Panc1 (cell line): ENCODE data around the gene PSTPIP1. TPM values are rescaled to one million over a fixed set of nuclear protein-coding genes. Genes with fewer than 3 reads are reported as not detected.

Experiments
- ATAC-seq: fragments of 200-7000 bp; cut with Tn5 transposase; 2 replicates; pipeline ENCODE4 v1.9.1; 2020; ENCODE audit warnings: mild to moderate bottlenecking, moderate library complexity
- BruUV-seq: library from RNA; stranded (reverse); fragments of 400-500 nt; replicated peaks from 2 replicates; lab custom pipeline; 2021; lab: Mats Ljungman, UMichigan
- CTCF ChIA-PET: fragments of 300-600 bp; sonication (Branson Sonifier 250); formaldehyde crosslinking; loops from one replicate; lab custom pipeline; 2022; ENCODE audit warnings: antibody characterized with exemption; lab: Charles Lee
- POLR2A ChIA-PET: fragments of 300-600 bp; sonication (Branson Sonifier 250); formaldehyde crosslinking; loops from one replicate; lab custom pipeline; 2022; ENCODE audit warnings: antibody characterized with exemption; lab: Charles Lee
- DNase-seq: peaks from one replicate; pipeline ENCODE4 v3.0.0-alpha.2; 2010; ENCODE audit warnings: low read depth, low spot score
- H3K27ac ChIP-seq: 2 replicates; pipeline ENCODE4 v1.5.1; 2011; ENCODE audit warnings: mild to moderate bottlenecking, low read length, inconsistent platforms
- H3K27me3 ChIP-seq: fragments of 200-500 bp; sonication (Bioruptor generic); 2 replicates; pipeline ENCODE4 v1.6.0; 2014; ENCODE audit warnings: low read length, inconsistent platforms; ENCODE audit not compliant: control insufficient read depth, insufficient read depth
- H3K36me3 ChIP-seq: fragments of 200-500 bp; sonication (Bioruptor generic); 2 replicates; pipeline ENCODE4 v1.5.1; 2014; ENCODE audit warnings: inconsistent platforms, mild to moderate bottlenecking, low read length, moderate library complexity; ENCODE audit not compliant: control insufficient read depth, insufficient read depth
- H3K4me1 ChIP-seq: 2 replicates; pipeline ENCODE4 v1.5.1; 2011; ENCODE audit warnings: inconsistent platforms, mild to moderate bottlenecking, low read length, moderate library complexity; ENCODE audit not compliant: control insufficient read depth, insufficient read depth
- H3K4me3 ChIP-seq, 2 experiments: 2 replicates each; pipeline ENCODE4 v1.5.1; 2011 to 2012; ENCODE audit warnings: low read depth in 2 of 2, low read length in 2 of 2, mild to moderate bottlenecking in 2 of 2, inconsistent platforms in 1 of 2, moderate library complexity in 1 of 2
- H3K9me3 ChIP-seq: fragments of 200-500 bp; sonication (Bioruptor generic); 2 replicates; pipeline ENCODE4 v1.5.1; 2014; ENCODE audit warnings: low read depth, mild to moderate bottlenecking, inconsistent platforms, low read length, moderate library complexity; ENCODE audit not compliant: control insufficient read depth, insufficient read depth
- POLR2AphosphoS5 ChIP-seq: IDR thresholded peaks from 2 replicates; pipeline ENCODE4 v1.6.1; 2012; ENCODE audit warnings: mild to moderate bottlenecking, low read depth, low read length, moderate library complexity
- REST ChIP-seq, 2 experiments: IDR thresholded peaks; 2 replicates each; pipeline ENCODE4 v1.6.1; 2011 to 2012; ENCODE audit warnings: low read depth in 2 of 2, control low read depth in 1 of 2, low read length in 1 of 2, mild to moderate bottlenecking in 1 of 2, moderate library complexity in 1 of 2; ENCODE audit not compliant: insufficient read depth in 1 of 2
- SIN3A ChIP-seq: IDR thresholded peaks from 2 replicates; pipeline ENCODE4 v1.6.1; 2012; ENCODE audit warnings: low read depth, mild to moderate bottlenecking, low read length, moderate library complexity, borderline replicate concordance; ENCODE audit not compliant: insufficient read depth
- TCF7L2 ChIP-seq: IDR thresholded peaks from 2 replicates; pipeline ENCODE4 v1.6.1; 2011; ENCODE audit warnings: mild to moderate bottlenecking, low read depth, low read length, inconsistent platforms
- in situ Hi-C: cut with HindIII; loops from 2 replicates; pipeline ENCODE4 v1.10.0; 2016; ENCODE audit warnings: low sequenced_read_pairs, low pct_unique_long_range_greater_than_20kb
- intact Hi-C: fragments of 100-400 bp; cut with micrococcal nuclease; formaldehyde crosslinking; loops from one replicate; pipeline ENCODE4 v1.10.0; 2022; ENCODE audit not compliant: unreplicated experiment
- total RNA-seq: library from RNA; stranded (reverse); gene quantifications from one replicate; pipeline ENCODE4 v1.2.1, GENCODE V29; 2021; ENCODE audit not compliant: unreplicated experiment
- TF ChIP-seq, protein P1 (sequence below): fragments of 450-650 bp; IDR thresholded peaks from 2 replicates; pipeline ENCODE4 v1.5.1; 2017; ENCODE audit warnings: mild to moderate bottlenecking

Gene PSTPIP1
- total RNA-seq, 1 experiment from 2014 or later, result 0.46 TPM

DNA sequence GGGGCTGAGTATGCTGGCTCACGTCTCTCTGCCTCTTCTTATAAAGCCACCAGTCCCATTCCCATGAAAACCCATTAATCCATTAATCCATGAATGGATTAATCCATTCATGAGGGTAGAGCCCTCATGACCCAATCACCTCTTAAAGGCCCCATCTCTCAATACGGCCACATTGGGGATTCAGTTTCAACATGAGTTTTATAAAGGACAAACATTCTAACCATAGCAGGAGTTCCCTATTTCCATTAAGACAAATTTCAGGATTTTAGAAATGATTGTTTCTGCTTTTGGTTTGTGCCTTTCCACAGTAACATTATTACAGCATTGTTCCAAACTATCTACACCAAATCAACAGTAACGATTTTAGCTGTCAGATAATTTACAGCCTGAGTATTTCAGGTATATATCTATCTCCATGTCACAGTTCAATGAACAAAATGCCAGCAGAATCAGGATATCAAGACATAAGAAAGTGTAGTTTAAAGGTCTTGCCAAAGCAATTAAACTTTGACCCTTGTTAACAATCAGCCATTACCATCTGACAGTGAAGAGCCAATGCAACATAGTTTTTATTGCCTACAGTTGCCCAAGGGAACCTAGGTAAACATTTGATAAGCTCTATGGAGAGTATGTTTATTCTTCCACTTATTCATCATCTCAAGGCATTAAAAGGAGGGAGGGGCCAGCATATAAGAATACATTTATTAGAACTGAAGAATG is 72.2 kb downstream of the PSTPIP1 start:
- CTCF ChIA-PET, result interaction anchor here (0.6 to 0.7 kb wide), 3 partner anchors 11 to 40 kb away, joined by 5 to 8 read pairs (median 8); no protein-coding TSS in a partner anchor
- POLR2A ChIA-PET, result no interaction called here

DNA sequence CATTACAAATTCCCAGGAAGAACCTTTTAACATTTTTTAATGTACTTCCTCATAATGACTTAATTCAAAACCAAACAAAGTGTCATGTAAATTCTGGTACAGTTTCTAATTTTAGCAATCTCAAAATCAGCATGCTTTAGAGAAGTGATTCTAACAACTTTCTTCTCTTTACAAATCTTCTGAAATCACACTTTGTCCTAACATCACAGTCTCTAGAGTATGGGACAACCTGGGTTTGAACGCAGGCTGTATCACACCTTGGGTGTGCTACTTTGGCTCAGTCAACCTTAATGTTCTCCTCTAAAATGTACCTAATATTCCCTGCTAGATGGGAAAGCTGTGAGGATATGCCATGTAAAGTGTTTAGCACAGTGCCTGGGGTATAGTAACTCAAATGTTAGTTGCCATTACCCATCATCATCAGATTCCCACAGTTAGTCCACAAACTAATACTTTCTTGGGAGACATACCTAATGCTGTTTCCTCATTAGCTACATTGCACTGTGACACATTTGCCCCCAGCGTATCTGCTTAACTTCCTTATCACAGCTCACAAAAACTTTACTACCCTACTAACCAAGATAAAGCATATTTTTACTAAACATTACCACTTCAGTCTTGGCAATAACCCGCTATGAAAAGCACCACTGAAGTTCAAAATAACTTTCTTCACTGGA is 72.9 kb downstream of the PSTPIP1 start:
- H3K9me3 ChIP-seq, result no peaks in the 10 kb centered on the region
- H3K36me3 ChIP-seq, result peaks cover 2% of the 10 kb centered on the region; the same call in 1 of the 2 replicates
- TF ChIP-seq POLR2AphosphoS5, result no peak
- 0 out of 2 replicates have a peak, but pooled peaks have one; percentile 23 for TF ChIP-seq TCF7L2
- ChIA-PET CTCF (interaction anchor here (0.6 kb wide), 1 partner anchor 11 kb away, joined by 5 read pairs; no protein-coding TSS in a partner anchor), POLR2A (no interaction called here)
- DNase-seq (no peak), ATAC-seq (no peak)
- BruUV-seq, result no TSS peak
- in situ Hi-C loops (no loop called here), intact Hi-C loops (no loop called here)
- H3K27ac ChIP-seq, result 0 out of 2 replicates have a peak overlapping the region, but pooled peaks have one; percentile 5
- no peaks in the 10 kb centered on the region for H3K27me3 ChIP-seq
- H3K4me3 ChIP-seq, result no peak overlapping the region
- peaks cover 34% of the 10 kb centered on the region for H3K4me1 ChIP-seq

More for the DNA sequence above, 72.2 kb downstream of the PSTPIP1 start:
- in situ Hi-C loops (no loop called here), intact Hi-C loops (no loop called here)
- Histone ChIP-seq H3K4me1 (peaks cover 34% of the 10 kb centered on the region), H3K27ac (no peak overlapping the region), H3K36me3 (peaks cover 2% of the 10 kb centered on the region; the same call in 1 of the 2 replicates), H3K27me3 (no peaks in the 10 kb centered on the region), H3K4me3 (no peak overlapping the region), H3K9me3 (no peaks in the 10 kb centered on the region)
- DNase-seq (no peak), ATAC-seq (peak; percentile 23; the same call in 1 of the 2 replicates)
- no TSS peak for BruUV-seq
- TF ChIP-seq POLR2AphosphoS5, result peak; percentile 55; the same call in 1 of the 2 replicates
- peak; percentile 84 for TF ChIP-seq TCF7L2
- TF ChIP-seq REST (IDR thresholded peaks at IDR 0.05; ENCODE audit: insufficient read depth in 1 of 2, low read depth in 2 of 2, low read length in 1 of 2), result no peak
- TF ChIP-seq, protein P1, sequence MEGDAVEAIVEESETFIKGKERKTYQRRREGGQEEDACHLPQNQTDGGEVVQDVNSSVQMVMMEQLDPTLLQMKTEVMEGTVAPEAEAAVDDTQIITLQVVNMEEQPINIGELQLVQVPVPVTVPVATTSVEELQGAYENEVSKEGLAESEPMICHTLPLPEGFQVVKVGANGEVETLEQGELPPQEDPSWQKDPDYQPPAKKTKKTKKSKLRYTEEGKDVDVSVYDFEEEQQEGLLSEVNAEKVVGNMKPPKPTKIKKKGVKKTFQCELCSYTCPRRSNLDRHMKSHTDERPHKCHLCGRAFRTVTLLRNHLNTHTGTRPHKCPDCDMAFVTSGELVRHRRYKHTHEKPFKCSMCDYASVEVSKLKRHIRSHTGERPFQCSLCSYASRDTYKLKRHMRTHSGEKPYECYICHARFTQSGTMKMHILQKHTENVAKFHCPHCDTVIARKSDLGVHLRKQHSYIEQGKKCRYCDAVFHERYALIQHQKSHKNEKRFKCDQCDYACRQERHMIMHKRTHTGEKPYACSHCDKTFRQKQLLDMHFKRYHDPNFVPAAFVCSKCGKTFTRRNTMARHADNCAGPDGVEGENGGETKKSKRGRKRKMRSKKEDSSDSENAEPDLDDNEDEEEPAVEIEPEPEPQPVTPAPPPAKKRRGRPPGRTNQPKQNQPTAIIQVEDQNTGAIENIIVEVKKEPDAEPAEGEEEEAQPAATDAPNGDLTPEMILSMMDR, result no peak
- TF ChIP-seq SIN3A, result no peak
